OCI-LY1 (cell line): ENCODE results near the gene INPP4A.
"Not testable (repeated sequence)": the region's sequence is repeated elsewhere in the genome, so short reads cannot be mapped to it uniquely, and the experiment has no call there.

Source experiments
- H2AFZ ChIP-seq: fragments of 200-600 bp; sonication (generic), shearing (Covaris generic); 2 replicates; pipeline ENCODE4 v1.6.0; 2014; ENCODE audit warnings: antibody characterized with exemption, mild to moderate bottlenecking, low read length
- H3F3A ChIP-seq: fragments of 200-600 bp; sonication (generic), shearing (Covaris generic); 2 replicates; pipeline ENCODE4 v1.6.0; 2014; ENCODE audit warnings: mild to moderate bottlenecking, antibody characterized with exemption, low read length, moderate library complexity; ENCODE audit not compliant: insufficient read depth
- H3K27ac ChIP-seq: fragments of 200-600 bp; sonication (generic); 2 replicates; pipeline ENCODE4 v1.5.1; 2014; ENCODE audit warnings: low read length, mixed run types, mild to moderate bottlenecking, low read depth; ENCODE audit not compliant: poor library complexity, severe bottlenecking
- H3K27me3 ChIP-seq: fragments of 200-600 bp; sonication (generic); 2 replicates; pipeline ENCODE4 v1.6.0; 2014; ENCODE audit warnings: antibody characterized with exemption, mild to moderate bottlenecking, low read length, moderate library complexity; ENCODE audit not compliant: insufficient read depth
- H3K36me3 ChIP-seq: fragments of 200-600 bp; sonication (generic); 2 replicates; pipeline ENCODE4 v1.6.1; 2014; ENCODE audit warnings: mild to moderate bottlenecking, antibody characterized with exemption, low read length, moderate library complexity, mixed read lengths; ENCODE audit not compliant: insufficient read depth
- H3K4me1 ChIP-seq: fragments of 200-600 bp; sonication (generic); 2 replicates; pipeline ENCODE4 v1.5.1; 2014; ENCODE audit warnings: mild to moderate bottlenecking, low read length, moderate library complexity; ENCODE audit not compliant: insufficient read depth, severe bottlenecking
- H3K4me2 ChIP-seq: fragments of 200-600 bp; sonication (generic), shearing (Covaris generic); 2 replicates; pipeline ENCODE4 v1.6.1; 2014; ENCODE audit warnings: low read length
- H3K4me3 ChIP-seq: fragments of 200-600 bp; sonication (generic); 2 replicates; pipeline ENCODE4 v1.5.1; 2014; ENCODE audit warnings: low read length, low read depth, mild to moderate bottlenecking, mixed read lengths; ENCODE audit not compliant: poor library complexity, severe bottlenecking
- H3K79me2 ChIP-seq: fragments of 200-600 bp; shearing (Covaris generic); 2 replicates; pipeline ENCODE4 v1.6.1; 2016; ENCODE audit warnings: mixed run types, low read length, mixed read lengths; ENCODE audit not compliant: insufficient read depth
- H3K9ac ChIP-seq: fragments of 200-600 bp; sonication (generic), shearing (Covaris generic); 2 replicates; pipeline ENCODE4 v1.6.1; 2014; ENCODE audit warnings: mild to moderate bottlenecking, low read length, mixed read lengths
- H3K9me2 ChIP-seq: fragments of 200-600 bp; sonication (generic), shearing (Covaris generic); 2 replicates; pipeline ENCODE4 v1.6.1; 2014; ENCODE audit warnings: low read depth, mild to moderate bottlenecking, low read length, mixed read lengths
- H3K9me3 ChIP-seq: fragments of 200-600 bp; shearing (Covaris generic); 2 replicates; pipeline ENCODE4 v1.6.1; 2014; ENCODE audit warnings: low read length, mixed read lengths
- H4K20me1 ChIP-seq: fragments of 200-600 bp; sonication (generic), shearing (Covaris generic); 2 replicates; pipeline ENCODE4 v1.6.0; 2016; ENCODE audit warnings: mild to moderate bottlenecking, low read length; ENCODE audit not compliant: insufficient read depth
- EZH2 ChIP-seq: fragments of 200-600 bp; sonication (generic), shearing (Covaris generic); IDR thresholded peaks from 2 replicates; pipeline ENCODE4 v1.8.0; 2017; ENCODE audit warnings: borderline replicate concordance, mixed run types, mild to moderate bottlenecking, antibody characterized with exemption, low read length, moderate library complexity, mixed read lengths
- TF ChIP-seq, protein P1 (sequence below): fragments of 200-600 bp; sonication (generic), shearing (Covaris generic); IDR thresholded peaks from 2 replicates; pipeline ENCODE4 v1.5.1; 2017; ENCODE audit warnings: mild to moderate bottlenecking, antibody characterized with exemption, low read length, moderate library complexity, mixed read lengths

INPP4A gene

DNA sequence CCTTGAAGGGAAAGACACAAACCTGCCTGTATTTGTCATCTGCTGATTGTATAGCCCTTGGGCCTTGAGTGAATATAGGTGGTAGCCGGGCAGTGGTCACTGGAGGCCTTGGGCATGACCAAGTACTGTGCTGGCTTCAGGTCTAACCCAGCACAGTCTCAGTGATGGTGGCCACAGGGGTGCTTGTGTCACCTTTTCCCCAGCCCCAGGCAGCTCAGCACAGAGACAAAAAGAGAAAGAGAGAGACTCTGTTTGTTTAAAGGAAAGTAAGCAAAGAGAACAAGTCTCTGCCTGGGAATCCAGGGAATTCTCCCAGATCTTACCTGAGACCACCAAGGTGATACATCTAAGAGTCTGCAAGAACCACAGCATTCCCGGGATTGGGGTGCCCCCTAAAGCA lies 39.4 kb upstream of the INPP4A start:
- Histone ChIP-seq H3K4me1 (no peaks in the 10 kb centered on the region), H3K4me3 (no peak overlapping the region), H3K27me3 (no peaks in the 10 kb centered on the region), H2AFZ (no peak overlapping the region), H3K4me2 (no peak overlapping the region), H3K9me2 (no peaks in the 10 kb centered on the region), H3K9ac (no peak overlapping the region), H3F3A (no peaks in the 10 kb centered on the region), H3K36me3 (no peaks in the 10 kb centered on the region), H4K20me1 (no peaks in the 10 kb centered on the region), H3K9me3 (no peaks in the 10 kb centered on the region), H3K27ac (no peak overlapping the region), H3K79me2 (no peaks in the 10 kb centered on the region)
- TF ChIP-seq, protein P1, sequence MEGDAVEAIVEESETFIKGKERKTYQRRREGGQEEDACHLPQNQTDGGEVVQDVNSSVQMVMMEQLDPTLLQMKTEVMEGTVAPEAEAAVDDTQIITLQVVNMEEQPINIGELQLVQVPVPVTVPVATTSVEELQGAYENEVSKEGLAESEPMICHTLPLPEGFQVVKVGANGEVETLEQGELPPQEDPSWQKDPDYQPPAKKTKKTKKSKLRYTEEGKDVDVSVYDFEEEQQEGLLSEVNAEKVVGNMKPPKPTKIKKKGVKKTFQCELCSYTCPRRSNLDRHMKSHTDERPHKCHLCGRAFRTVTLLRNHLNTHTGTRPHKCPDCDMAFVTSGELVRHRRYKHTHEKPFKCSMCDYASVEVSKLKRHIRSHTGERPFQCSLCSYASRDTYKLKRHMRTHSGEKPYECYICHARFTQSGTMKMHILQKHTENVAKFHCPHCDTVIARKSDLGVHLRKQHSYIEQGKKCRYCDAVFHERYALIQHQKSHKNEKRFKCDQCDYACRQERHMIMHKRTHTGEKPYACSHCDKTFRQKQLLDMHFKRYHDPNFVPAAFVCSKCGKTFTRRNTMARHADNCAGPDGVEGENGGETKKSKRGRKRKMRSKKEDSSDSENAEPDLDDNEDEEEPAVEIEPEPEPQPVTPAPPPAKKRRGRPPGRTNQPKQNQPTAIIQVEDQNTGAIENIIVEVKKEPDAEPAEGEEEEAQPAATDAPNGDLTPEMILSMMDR: no peak
- no peak for TF ChIP-seq EZH2

DNA sequence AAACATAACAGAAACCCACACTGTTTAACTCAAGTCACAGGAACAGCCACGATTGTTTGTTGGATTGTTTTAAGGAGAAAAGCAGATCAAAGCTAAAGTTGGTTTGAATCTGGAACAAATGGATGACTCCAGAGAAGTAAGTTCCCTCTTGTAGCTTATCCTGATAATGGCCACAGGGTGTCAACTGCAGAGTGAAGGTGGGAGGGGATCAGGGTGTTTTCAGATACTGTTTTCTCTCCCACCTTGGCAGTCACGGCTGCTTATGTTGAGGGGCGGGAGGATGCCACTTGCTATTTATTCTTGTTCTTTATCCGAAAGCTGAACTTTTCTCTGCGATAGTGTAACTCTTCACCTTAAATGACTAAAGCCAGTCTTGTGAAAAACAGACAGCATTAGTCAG lies 36.5 kb upstream of the INPP4A start:
- Histone ChIP-seq H2AFZ (no peak overlapping the region), H3K9ac (no peak overlapping the region), H3K9me3 (no peaks in the 10 kb centered on the region), H3K4me2 (no peak overlapping the region), H3K36me3 (no peaks in the 10 kb centered on the region), H3K9me2 (no peaks in the 10 kb centered on the region), H3K4me1 (no peaks in the 10 kb centered on the region), H3K4me3 (no peak overlapping the region), H3K27me3 (no peaks in the 10 kb centered on the region), H3K79me2 (no peaks in the 10 kb centered on the region), H3K27ac (no peak overlapping the region), H4K20me1 (no peaks in the 10 kb centered on the region), H3F3A (no peaks in the 10 kb centered on the region)
- TF ChIP-seq, protein P1: no peak
- TF ChIP-seq EZH2: no peak

DNA sequence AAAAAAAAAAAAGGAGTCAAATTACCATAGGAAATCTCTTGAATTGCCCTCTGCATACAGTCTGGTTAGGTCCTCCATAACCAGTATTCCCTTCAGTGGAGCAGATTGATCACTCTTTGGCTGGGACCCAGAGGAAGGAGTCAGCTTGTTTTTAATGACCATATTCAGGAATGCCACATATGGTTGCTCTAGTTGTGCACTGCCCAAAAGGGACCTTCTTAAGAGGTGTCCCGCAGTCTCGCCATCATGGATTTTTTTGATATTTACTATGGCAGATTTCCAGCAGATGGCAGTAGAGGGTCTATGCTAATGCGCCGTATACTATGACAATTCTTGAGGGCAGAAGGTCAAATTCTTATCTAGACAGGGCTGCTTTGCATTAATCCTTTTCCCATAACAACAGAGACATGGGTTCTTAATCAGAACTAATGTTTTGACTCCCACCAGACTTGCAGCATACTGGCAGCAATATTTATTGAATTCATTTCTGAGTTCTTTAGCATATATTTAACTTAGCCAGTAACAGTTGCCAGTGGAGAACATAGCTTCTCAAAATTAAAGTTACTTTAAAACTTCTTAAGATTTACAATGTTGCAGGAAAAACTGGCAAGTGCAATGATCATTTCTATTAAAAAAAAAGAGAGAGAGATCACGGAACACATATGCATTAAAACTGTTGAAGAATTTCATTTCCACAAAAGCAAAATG lies 31.8 kb upstream of the INPP4A start:
- H3K9me3 ChIP-seq: 0 out of 2 replicates have a peak, but pooled peaks cover 3% of the 10 kb centered on the region
- TF ChIP-seq, protein P1: peak; percentile 82
- TF ChIP-seq EZH2: no peak
- H3F3A ChIP-seq: no peaks in the 10 kb centered on the region
- H3K9me2 ChIP-seq: no peaks in the 10 kb centered on the region
- H3K4me2 ChIP-seq: no peak overlapping the region
- H2AFZ ChIP-seq: no peak overlapping the region
- no peak overlapping the region for H3K27ac ChIP-seq
- no peaks in the 10 kb centered on the region for H4K20me1 ChIP-seq
- no peaks in the 10 kb centered on the region for H3K27me3 ChIP-seq
- H3K36me3 ChIP-seq: no peaks in the 10 kb centered on the region
- no peak overlapping the region for H3K4me3 ChIP-seq
- H3K79me2 ChIP-seq: no peaks in the 10 kb centered on the region
- H3K9ac ChIP-seq: no peak overlapping the region
- H3K4me1 ChIP-seq: no peaks in the 10 kb centered on the region

GRCh38 chr2:98414246-98414645 lies 30.4 kb upstream of the INPP4A start:
- H2AFZ ChIP-seq, H3F3A ChIP-seq, H3K9ac ChIP-seq, H3K36me3 ChIP-seq, H3K79me2 ChIP-seq, H3K27me3 ChIP-seq, H3K9me2 ChIP-seq, H3K9me3 ChIP-seq, H3K4me1 ChIP-seq, H3K4me3 ChIP-seq, H4K20me1 ChIP-seq, H3K4me2 ChIP-seq, H3K27ac ChIP-seq: not testable (repeated sequence)

GRCh38 chr2:98415719-98416248 lies 28.9 kb upstream of the INPP4A start:
- not testable (repeated sequence) for H3K9me2 ChIP-seq, H3K4me2 ChIP-seq, H2AFZ ChIP-seq, H3K9me3 ChIP-seq, H3K9ac ChIP-seq, H3F3A ChIP-seq, H3K4me3 ChIP-seq, H3K79me2 ChIP-seq, H3K27ac ChIP-seq, H4K20me1 ChIP-seq, H3K27me3 ChIP-seq, H3K4me1 ChIP-seq, H3K36me3 ChIP-seq
